ENCODE data around the gene KCTD13. TPM values are rescaled to one million over a fixed set of nuclear protein-coding genes. Genes with fewer than 3 reads are reported as not detected.

KCTD13 gene
- total and polyA plus RNA-seq, 2 of the 8 experiments (the other 6 are each of a cell fraction or from before 2014, with no cell fraction given) = 9.2 to 10.8 TPM

- Histone ChIP-seq H2BK120ac (replicated peaks; ENCODE audit: low read depth, low read length) (no peak overlapping the region), H3K4me2 (ENCODE audit: insufficient read depth in 1 of 2, low read depth in 2 of 2, low read length in 2 of 2) (peak overlapping the region; percentile 64 to 95), H4K8ac (ENCODE audit: extremely low read depth, insufficient read depth, low read length) (peak overlapping the region; percentile 72; the same call in 1 of the 2 replicates), H3K23me2 (ENCODE audit: low read depth, low read length) (peaks cover 8% of the 10 kb centered on the region; the same call in 1 of the 2 replicates), H3K79me2 (ENCODE audit: control insufficient read depth in 1 of 2, insufficient read depth in 2 of 2, low read length in 2 of 2) (peaks cover 0 to 9% of the 10 kb centered on the region in 2 experiments; a peak in 2 of 4 replicates), H4K20me1 (replicated peaks in 1 of 2; ENCODE audit: control insufficient read depth in 1 of 2, insufficient read depth in 2 of 2, low read length in 2 of 2) (peaks cover 0 to 5% of the 10 kb centered on the region in 2 experiments), H3K56ac (replicated peaks; ENCODE audit: insufficient read length, low read depth, low read length) (no peak overlapping the region), H3K4me3 (ENCODE audit: extremely low read depth in 1 of 4, insufficient read depth in 2 of 4, low read depth in 3 of 4, low read length in 4 of 4) (peak overlapping the region; percentile 82 to 90 (median 90)), H2BK15ac (ENCODE audit: low read length) (no peak overlapping the region), H3K36me3 (ENCODE audit: control insufficient read depth in 2 of 4, insufficient read depth in 4 of 4, low read length in 3 of 4) (peaks cover 0 to 11% (median 6%) of the 10 kb centered on the region in 4 experiments; a peak in 5 of 8 replicates), H2BK20ac (ENCODE audit: low read length) (no peak overlapping the region), H3K23ac (ENCODE audit: insufficient read length) (no peak overlapping the region), H2BK5ac (ENCODE audit: low read depth, low read length) (peak overlapping the region; percentile 96), H3K27ac (ENCODE audit: low read depth, low read length) (no peak overlapping the region), H2BK12ac (ENCODE audit: low read depth, low read length) (no peak overlapping the region), H3K18ac (ENCODE audit: extremely low read depth, low read length) (peak overlapping the region; percentile 48), H4K5ac (ENCODE audit: insufficient read length, low read depth, low read length) (peak overlapping the region; percentile 62), H3K79me1 (ENCODE audit: low read depth, low read length) (peaks cover 9% of the 10 kb centered on the region), H3K9ac (replicated peaks in 1 of 4; ENCODE audit: extremely low read depth in 1 of 4, low read depth in 3 of 4, low read length in 3 of 4) (peak overlapping the region; percentile 8 to 93 (median 78); a peak in 6 of 7 replicates), H3K4me1 (replicated peaks in 1 of 4; ENCODE audit: control insufficient read depth in 3 of 4, insufficient read depth in 4 of 4, low read length in 3 of 4) (peaks cover 0 to 7% (median 3%) of the 10 kb centered on the region in 4 experiments; a peak in 3 of 7 replicates), H2AK5ac (ENCODE audit: low read depth, low read length) (no peak overlapping the region), H3K27me3 (replicated peaks in 1 of 4; ENCODE audit: control insufficient read depth in 3 of 4, extremely low read depth in 1 of 4, insufficient read depth in 3 of 4, low read length in 3 of 4) (no peaks in the 10 kb centered on the region), H3K4ac (replicated peaks; ENCODE audit: insufficient read length, low read depth, low read length) (peak overlapping the region; percentile 39), H2AFZ (ENCODE audit: low read length) (no peak overlapping the region; the same call in 1 of the 2 replicates), H3K9me3 (ENCODE audit: insufficient read depth in 2 of 2, low read depth in 1 of 2, low read length in 1 of 2) (no peaks in the 10 kb centered on the region), H3K14ac (ENCODE audit: insufficient read length) (no peak overlapping the region), H4K91ac (replicated peaks; ENCODE audit: insufficient read length, low read length) (no peak overlapping the region)
- DNase-seq (ENCODE audit: low read depth in 1 of 2, low spot score in 2 of 2) (no peak), FAIRE-seq (no peak)
- TF ChIP-seq BACH1 (IDR thresholded peaks at IDR 0.05; ENCODE audit: low read length) = no peak
- 0 out of 4 replicates have a peak, but pooled peaks of 1 of the 2 experiments have one; percentile 6 for TF ChIP-seq RAD21 (IDR thresholded peaks at IDR 0.05 in 1 of 2, conservative IDR thresholded peaks at IDR 0.05 in 1 of 2; ENCODE audit: low read depth in 2 of 2, low read length in 2 of 2)
- peak; percentile 48; the same call in 1 of the 2 replicates for TF ChIP-seq PHF8 (conservative IDR thresholded peaks at IDR 0.05; ENCODE audit: low read depth, low read length)
- 0 out of 4 replicates have a peak, but pooled peaks of 1 of the 2 experiments have one; percentile 11 for TF ChIP-seq SIN3A (conservative IDR thresholded peaks at IDR 0.05 in 1 of 2, IDR thresholded peaks at IDR 0.05 in 1 of 2; ENCODE audit: low read depth in 1 of 2, low read length in 2 of 2)
- peak; percentile 84 for TF ChIP-seq KDM4A (IDR thresholded peaks at IDR 0.05; ENCODE audit: low read depth, low read length, severe bottlenecking)
- WGBS, 2 experiments (ENCODE audit: extremely low coverage in 1 of 2, insufficient coverage in 1 of 2, insufficient read length in 1 of 2, insufficient replicate concordance in 2 of 2, low coverage in 1 of 2, low lambda C conversion rate in 2 of 2, missing lambda C conversion rate in 1 of 2) = 5% methylated on average over 21 of the region's 27 CpGs; no CpG with 5 or more reads in 1 of the 2 experiments
- CTCF ChIA-PET (ENCODE audit: partially characterized antibody) = interaction anchor here (1.1 to 2.4 kb wide), 5 partner anchors 12 to 49 kb away, joined by 3 to 10 read pairs (median 4); no protein-coding TSS in a partner anchor
- POLR2A ChIA-PET (ENCODE audit: partially characterized antibody) = interaction anchor here (0.9 to 3.7 kb wide), 12 partner anchors 8 to 170 kb away, joined by 3 to 11 read pairs (median 4); partner anchors contain the start of genes HIRIP3 and PAGR1
Measured at GRCh38 chr16:29862383-29862883, 63.6 kb downstream of the KCTD13 start.

Measured in H1 (cell line).